HG03469 (cell line): ENCODE results near the gene UBXN10.

Experiments
- ATAC-seq: cut with Tn5 transposase; IDR thresholded peaks from one replicate; pipeline ENCODE4 v1.9.1; 2021; ENCODE audit warnings: mild to moderate bottlenecking, moderate library complexity, moderate number of reproducible peaks; ENCODE audit not compliant: unreplicated experiment

UBXN10 gene

GRCh38 chr1:20185834-20186782, at the start of gene UBXN10, which contains the start of gene PLA2G2C:
UBXN10 (plus strand) TSS chr1:20186096; CDS start chr1:20190562, 4,466 bp downstream.
PLA2G2C (minus strand) TSS chr1:20186518; CDS start chr1:20177363, 9,155 bp downstream.
- no peak for ATAC-seq

- ATAC-seq: no peak
These were observed 49.6 kb upstream of the UBXN10 start for GRCh38 chr1:20136249-20136648.

GRCh38 chr1:20137055-20137454, 48.8 kb upstream of the UBXN10 start:
- no peak for ATAC-seq

GRCh38 chr1:20137604-20138003, 48.3 kb upstream of the UBXN10 start:
- no peak for ATAC-seq

GRCh38 chr1:20138346-20138745, 47.5 kb upstream of the UBXN10 start:
- no peak for ATAC-seq

- no peak for ATAC-seq
These were observed 46.8 kb upstream of the UBXN10 start, which contains the start of gene PLA2G2F for GRCh38 chr1:20138961-20139550. PLA2G2F (plus strand) TSS chr1:20139323; CDS start chr1:20139428, 105 bp downstream.

- ATAC-seq: no peak
These were observed 45.9 kb upstream of the UBXN10 start for GRCh38 chr1:20139776-20140612.

- no peak for ATAC-seq
These were observed 44.9 kb upstream of the UBXN10 start for GRCh38 chr1:20141001-20141400.

GRCh38 chr1:20141466-20141865, 44.4 kb upstream of the UBXN10 start:
- no peak for ATAC-seq

- ATAC-seq: no peak
These were observed 43.7 kb upstream of the UBXN10 start for GRCh38 chr1:20142001-20142710.

GRCh38 chr1:20143318-20143717, 42.6 kb upstream of the UBXN10 start:
- ATAC-seq: no peak

GRCh38 chr1:20143734-20144565, 41.9 kb upstream of the UBXN10 start:
- no peak for ATAC-seq

GRCh38 chr1:20147846-20148570, 37.9 kb upstream of the UBXN10 start:
- ATAC-seq: no peak

- ATAC-seq: no peak
These were observed 37.1 kb upstream of the UBXN10 start for GRCh38 chr1:20148571-20149500.

- ATAC-seq: no peak
These were observed 36.1 kb upstream of the UBXN10 start for GRCh38 chr1:20149601-20150325.

- ATAC-seq: no peak
These were observed 35.6 kb upstream of the UBXN10 start for GRCh38 chr1:20150326-20150705.

GRCh38 chr1:20150969-20151368, 34.9 kb upstream of the UBXN10 start:
- ATAC-seq: no peak
